T-helper 2 cell (primary cell): Measurements from ENCODE around the gene PLXDC2.

Experiments
- DNase-seq, 5 experiments: peaks; one replicate each; pipeline versions ENCODE4 v3.0.0 to v3.0.0-alpha.2; 2012 to 2022

PLXDC2 gene

GRCh38 chr10:19946245-19946644, 130.0 kb downstream of the PLXDC2 start:
- no peak for DNase-seq

- DNase-seq = no peak
Measured at GRCh38 chr10:19946791-19947190, 130.6 kb downstream of the PLXDC2 start.

- no peak for DNase-seq
Measured at GRCh38 chr10:19947215-19947614, 131.0 kb downstream of the PLXDC2 start.

- no peak for DNase-seq
Measured at GRCh38 chr10:19947656-19948055, 131.4 kb downstream of the PLXDC2 start.

- no peak for DNase-seq
Measured at GRCh38 chr10:19952224-19953010, 136.2 kb downstream of the PLXDC2 start.

GRCh38 chr10:19954601-19955000, 138.4 kb downstream of the PLXDC2 start:
- no peak for DNase-seq

GRCh38 chr10:19956516-19957032, 140.3 kb downstream of the PLXDC2 start:
- no peak for DNase-seq

GRCh38 chr10:19958787-19959186, 142.6 kb downstream of the PLXDC2 start:
- DNase-seq = no peak

- no peak for DNase-seq
Measured at GRCh38 chr10:19961076-19962053, 145.1 kb downstream of the PLXDC2 start.

GRCh38 chr10:19964625-19965024, 148.4 kb downstream of the PLXDC2 start:
- no peak for DNase-seq

- DNase-seq = no peak
Measured at GRCh38 chr10:19966751-19967150, 150.5 kb downstream of the PLXDC2 start.

GRCh38 chr10:19967981-19968380, 151.7 kb downstream of the PLXDC2 start:
- no peak for DNase-seq

- no peak for DNase-seq
Measured at GRCh38 chr10:19968745-19969144, 152.5 kb downstream of the PLXDC2 start.

GRCh38 chr10:19970256-19970655, 154.0 kb downstream of the PLXDC2 start:
- DNase-seq = no peak

GRCh38 chr10:19970717-19971116, 154.5 kb downstream of the PLXDC2 start:
- no peak for DNase-seq

- no peak for DNase-seq
Measured at GRCh38 chr10:19971343-19972052, 155.3 kb downstream of the PLXDC2 start.

- no peak for DNase-seq
Measured at GRCh38 chr10:19974138-19974537, 157.9 kb downstream of the PLXDC2 start.

- DNase-seq = no peak
Measured at GRCh38 chr10:19974554-19974953, 158.3 kb downstream of the PLXDC2 start.

- no peak for DNase-seq
Measured at GRCh38 chr10:19977097-19977521, 160.9 kb downstream of the PLXDC2 start.

- no peak for DNase-seq
Measured at GRCh38 chr10:19979628-19980027, 163.4 kb downstream of the PLXDC2 start.

- no peak for DNase-seq
Measured at GRCh38 chr10:19983880-19984565, 167.8 kb downstream of the PLXDC2 start.

GRCh38 chr10:19985745-19986144, 169.5 kb downstream of the PLXDC2 start:
- no peak for DNase-seq
